Hematopoietic multipotent progenitor cell treated with erythropoietin and hydrocortisone succinate and interleukin-3 and kit ligand, for 6 days (in vitro differentiated cells): ENCODE data around the gene ZNF770.

Source experiments
- DNase-seq: peaks from one replicate; pipeline ENCODE4 v3.0.0-alpha.2; 2015

ZNF770 gene, protein sequence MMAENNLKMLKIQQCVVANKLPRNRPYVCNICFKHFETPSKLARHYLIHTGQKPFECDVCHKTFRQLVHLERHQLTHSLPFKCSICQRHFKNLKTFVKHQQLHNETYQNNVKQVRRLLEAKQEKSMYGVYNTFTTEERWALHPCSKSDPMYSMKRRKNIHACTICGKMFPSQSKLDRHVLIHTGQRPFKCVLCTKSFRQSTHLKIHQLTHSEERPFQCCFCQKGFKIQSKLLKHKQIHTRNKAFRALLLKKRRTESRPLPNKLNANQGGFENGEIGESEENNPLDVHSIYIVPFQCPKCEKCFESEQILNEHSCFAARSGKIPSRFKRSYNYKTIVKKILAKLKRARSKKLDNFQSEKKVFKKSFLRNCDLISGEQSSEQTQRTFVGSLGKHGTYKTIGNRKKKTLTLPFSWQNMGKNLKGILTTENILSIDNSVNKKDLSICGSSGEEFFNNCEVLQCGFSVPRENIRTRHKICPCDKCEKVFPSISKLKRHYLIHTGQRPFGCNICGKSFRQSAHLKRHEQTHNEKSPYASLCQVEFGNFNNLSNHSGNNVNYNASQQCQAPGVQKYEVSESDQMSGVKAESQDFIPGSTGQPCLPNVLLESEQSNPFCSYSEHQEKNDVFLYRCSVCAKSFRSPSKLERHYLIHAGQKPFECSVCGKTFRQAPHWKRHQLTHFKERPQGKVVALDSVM

DNA sequence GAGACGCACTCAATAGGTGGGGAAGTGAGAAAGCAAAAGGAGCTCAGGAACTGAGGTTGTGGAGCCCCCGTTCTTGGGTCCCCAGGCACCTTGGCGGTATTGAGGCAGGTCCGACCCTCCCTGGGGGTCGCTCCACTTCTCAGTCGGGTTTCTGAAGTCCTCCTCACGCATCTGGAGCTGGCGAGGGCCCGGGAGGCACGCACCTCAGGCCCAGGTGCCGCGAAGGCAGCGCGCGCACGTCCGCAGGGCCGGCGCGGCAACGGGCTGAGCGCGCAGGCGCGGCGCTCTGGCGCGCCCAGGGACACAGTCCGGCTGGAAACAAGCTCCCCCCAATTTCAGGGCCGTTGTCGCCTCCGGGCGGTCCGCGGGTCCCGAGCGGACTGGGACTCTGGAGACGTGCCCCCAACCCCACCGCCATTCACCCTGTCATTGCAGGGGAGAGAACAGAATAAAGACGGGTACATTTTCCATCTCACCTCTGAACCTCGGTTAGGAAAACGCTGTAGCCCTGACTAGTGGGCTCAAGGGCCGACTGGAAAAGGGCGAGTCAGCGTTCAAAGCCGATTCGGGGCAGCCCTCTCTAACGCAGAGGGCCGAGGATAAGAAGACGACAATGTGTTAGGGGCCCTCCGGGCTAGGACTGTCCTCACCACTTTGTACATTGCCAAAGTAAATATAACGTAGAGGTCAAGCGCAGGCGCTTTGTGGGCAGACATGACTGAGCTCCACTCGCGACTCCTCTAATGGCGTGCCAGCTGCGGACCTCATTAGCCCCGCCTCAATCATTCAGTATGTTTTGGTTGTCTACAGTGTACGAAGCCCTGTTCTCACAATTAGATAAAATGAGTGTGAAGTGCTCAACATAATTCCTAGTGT lies at the start of gene ZNF770:
ZNF770 (minus strand) TSS at position 261 of the 876 bp plus-strand sequence. CDS start 4,853 bp downstream, outside the sequence.
- DNase-seq, result peak; percentile 85

DNA sequence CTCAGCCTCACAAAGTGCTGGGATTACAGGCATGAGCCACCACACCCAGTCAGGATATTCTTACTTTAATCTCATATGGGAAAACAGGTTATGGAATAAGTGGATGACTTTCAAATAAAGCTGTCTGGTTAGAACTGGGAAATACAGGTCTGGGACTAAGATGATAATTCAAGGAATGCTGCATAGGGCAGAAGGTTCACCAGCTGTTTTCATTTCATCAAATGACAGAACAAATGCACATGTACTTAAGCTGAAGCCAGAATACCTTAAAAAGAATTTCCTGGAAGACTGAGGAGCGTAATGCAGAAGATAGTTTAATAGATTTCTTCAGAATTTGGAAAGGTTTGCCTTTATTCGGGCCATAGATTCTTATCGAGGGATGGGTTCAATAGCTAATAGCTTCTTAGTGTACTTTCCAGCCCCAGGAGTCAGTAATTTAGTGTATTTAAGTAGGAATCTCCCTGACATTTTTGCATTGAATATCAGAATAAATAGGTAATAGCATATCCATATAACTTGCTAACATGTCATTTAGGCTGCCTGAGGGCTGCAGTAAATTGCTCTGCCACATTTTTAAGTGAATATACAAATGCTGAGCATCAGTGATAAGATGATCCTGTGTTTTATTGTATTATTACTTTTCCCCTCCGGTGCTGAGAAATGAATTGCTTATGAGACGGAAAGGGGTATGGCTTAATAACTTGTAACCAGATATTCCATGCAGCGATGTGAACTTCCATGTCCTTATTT lies 40.3 kb upstream of the ZNF770 start:
- no peak for DNase-seq

DNA sequence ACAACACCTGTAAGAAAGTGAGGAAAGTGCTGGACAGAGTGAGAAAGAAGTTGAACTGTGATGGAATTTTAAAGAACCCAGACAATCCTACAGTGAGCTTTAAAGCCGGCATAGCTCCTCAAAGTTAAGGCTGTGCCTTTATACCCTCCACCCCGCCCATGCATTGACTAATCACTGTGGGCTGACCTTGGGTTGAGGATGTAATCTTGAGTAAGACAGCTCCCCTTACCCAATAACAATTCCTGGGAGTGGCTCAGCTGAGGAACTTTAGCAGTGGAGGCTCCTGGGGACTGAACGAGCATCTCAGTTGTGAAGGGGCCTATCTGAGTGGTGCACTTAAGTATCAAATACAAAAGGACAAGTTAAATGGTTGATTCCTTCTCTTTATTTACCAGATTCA lies 35.7 kb upstream of the ZNF770 start:
- no peak for DNase-seq

DNA sequence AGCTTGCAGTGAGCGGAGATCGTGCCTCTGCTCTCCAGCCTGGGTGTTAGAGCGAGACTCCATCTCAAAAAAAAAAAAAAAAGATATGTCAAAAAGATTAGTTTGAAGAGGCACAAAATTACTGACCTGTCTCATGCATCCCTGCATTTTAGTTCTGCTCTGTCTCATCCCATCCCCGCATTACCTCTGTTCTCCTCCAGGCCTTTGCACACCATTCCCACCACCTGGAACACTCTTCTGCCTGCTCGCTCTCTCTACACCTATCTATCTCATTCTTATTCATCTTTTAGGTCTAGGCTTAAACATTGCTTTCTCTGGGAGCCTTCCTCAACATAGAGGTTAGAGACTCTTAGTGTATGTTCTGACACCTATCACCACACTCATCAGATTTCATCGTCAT lies 32.9 kb upstream of the ZNF770 start:
- no peak for DNase-seq

DNA sequence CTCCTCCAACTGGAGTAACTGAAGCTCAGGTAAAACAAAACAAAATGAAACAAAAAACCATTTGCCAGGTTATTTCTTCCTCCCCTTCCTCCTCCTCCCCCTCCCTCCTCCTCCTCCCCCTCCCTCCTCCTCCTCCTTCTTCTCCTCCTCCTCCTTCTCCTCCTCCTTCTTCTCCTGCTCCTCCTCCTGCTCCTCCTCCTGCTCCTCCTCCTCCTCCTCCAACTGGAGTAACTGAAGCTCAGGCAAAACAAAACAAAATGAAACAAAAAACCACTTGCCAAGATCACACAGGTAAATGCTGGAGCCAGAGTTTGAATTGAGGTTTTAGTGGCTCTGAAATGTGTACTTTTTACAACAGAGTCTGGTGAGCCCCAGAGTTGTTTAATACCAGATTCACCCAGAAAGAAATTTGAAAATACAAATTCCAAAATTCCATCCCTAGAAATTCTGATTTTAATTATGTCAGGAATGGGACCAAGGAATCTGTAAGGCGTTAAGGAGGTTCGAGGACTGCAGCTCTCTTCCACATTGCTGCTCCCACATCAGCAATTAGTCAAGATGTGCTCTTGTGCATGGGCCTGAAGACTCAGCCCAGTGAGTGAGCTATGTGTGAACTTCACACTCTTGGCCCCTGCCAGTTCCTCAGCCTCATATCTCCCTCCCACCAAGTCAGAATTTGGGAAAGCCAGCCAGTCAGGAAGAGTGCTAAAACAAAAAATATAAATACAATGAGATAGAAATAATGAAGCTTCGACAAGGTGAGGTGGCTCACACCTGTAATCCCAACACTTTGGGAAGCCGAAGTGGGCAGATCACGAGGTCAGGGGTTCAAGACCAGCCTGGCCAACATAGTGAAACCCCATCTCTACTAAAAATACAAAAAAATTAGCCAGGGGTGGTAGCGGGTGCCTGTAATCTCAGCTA lies 31.6 kb upstream of the ZNF770 start:
- DNase-seq, result peak; percentile 13

DNA sequence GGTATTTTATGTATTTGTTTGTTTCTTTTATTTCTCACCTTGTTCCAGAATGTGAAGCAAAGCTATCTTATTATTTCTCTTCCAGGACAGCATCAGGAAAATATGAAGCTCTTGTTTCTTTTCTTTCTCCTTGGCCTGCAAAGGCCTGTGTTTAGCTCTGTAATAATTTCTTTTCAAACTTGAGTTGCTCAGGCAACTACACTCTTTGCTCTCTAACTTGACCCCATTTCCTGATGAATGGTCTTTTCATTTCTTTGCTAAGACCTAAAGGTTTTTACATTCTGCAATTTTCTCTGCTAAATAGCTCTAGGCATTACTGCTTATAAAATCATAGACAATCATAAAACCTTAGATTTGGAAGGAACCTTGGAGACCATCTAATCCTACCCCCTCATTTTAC lies 26.2 kb upstream of the ZNF770 start:
- DNase-seq, result no peak

DNA sequence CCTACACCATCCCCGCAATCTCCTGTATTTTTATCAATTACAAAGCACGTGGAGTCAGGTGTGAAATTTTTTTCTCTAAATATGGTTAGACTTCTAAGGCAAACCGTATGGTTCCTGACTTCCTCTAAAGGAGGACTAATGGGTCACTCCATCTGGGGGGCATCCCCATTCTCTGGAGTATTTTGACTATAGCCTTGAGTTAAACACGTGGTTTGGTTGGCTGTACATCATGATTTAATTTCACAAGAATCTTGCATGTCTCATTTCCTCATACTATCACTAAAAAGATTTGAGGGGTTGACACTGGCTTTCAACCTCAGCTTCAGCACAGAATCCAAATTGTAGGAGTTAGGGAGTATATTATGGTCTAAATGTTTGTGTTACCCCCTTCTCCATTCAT lies 25.3 kb upstream of the ZNF770 start:
- no peak for DNase-seq

DNA sequence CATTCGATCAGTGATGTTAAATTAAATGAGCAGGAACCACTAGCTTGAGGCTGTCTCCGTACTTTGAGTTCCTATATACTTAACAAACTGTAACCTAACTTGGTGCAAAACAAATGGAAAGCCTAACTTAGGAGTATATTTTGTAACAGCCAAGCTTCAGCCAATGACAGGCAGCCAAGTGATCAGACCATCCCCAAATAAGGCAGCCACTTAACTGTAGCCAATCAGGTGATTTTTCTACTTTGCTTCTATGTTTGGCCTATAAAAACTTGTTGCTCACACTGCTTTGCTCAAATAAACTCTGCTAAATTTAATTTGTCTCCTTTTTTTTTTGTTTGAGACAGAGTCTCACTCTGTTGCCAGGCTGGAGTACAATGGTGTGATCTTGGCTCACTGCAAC lies 19.3 kb upstream of the ZNF770 start:
- no peak for DNase-seq

DNA sequence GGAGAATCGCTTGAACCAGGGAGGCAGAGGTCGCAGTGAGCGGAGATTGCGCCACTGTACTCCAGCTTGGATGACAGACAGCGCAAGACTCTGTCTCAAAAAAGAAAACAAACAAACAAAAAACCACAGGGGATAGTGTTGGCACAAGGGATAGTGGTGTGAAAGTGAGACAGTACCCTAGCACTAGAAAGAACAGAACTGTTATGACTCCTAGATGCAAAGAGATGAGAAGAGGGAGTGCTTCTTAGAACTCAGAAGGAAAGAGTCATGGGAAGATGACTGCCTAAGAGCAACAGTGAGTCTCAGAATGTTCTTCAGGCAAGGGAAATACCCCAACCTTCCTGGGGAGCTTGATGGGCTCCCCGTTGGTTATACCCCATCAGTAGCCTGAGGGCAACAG lies 17.8 kb upstream of the ZNF770 start:
- no peak for DNase-seq

DNA sequence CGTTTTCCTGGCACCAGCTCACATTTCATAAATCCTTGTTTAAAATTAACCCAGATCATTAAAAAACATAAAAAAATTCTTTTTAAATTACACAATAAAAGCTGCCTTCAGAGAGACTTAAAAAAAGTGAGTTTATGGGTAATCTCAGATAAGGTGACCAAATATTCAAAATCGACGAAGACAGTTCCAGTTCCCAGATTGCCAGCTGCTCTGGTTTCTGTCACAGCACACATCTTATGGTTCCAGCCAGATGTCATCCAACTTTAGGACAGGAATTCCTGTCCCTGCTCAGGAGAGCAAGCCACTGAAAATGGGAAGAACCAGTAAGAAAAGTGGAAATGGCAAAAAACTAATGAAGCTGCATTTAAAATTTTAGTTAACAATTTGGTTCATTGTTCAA lies 15.8 kb upstream of the ZNF770 start:
- DNase-seq, result no peak

DNA sequence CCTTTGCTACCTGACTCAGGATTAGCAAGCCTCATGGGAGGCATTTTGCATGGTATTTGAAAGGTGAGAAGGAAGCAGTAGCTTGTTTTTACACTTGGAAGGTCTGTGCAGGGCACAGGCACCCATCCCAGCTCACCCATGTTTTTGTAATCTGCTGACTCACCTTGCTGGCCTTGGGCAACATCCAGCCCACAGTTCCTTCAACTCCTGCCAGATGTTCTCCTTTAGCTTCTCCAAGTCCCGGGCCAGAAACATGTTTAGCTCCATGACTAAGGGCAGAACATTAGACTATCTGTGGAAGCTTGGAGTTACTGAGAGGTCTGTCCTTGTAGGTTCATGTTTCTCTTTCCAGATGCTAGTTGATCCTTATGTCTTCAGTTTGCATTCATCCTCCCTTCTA lies 12.4 kb upstream of the ZNF770 start:
- peak; percentile 19 for DNase-seq

DNA sequence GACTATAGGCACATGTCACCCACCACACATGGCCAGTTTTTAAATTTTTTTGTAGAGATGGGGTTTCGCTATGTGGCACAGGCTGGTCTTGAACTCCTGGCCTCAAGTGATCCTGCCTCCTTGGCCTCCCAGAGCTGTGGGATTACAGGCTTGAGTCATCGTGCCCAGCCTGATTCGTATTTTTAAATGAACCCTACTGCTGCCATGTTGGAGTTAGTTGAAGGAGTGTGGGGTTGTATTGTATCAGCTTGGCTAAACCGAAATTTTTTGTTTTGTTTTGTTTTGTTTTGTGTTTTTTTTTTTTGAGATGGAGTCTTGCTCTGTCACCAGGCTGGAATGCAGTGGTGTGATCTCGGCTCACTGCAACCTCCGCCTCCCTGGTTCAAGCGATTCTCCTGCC lies 11.8 kb upstream of the ZNF770 start:
- DNase-seq, result no peak

DNA sequence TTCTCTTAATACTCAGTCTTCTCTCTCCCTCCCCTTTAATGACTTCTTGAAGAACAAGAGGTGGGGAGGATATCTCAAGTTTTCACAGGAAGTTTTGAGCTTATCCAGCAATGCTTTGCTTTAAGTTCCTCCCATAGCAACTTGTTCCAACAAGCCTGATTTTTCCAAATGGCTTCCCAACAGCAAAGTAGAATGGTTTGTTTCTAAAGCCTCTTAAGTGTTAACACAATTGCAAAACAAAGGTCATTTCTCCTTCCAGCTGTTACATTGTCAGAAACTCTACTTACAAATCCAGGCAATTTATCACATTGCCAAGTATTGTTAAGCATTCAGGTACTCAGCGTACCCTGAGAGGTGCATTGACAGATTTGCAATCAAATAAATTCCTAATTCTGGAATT lies 6.8 kb upstream of the ZNF770 start:
- no peak for DNase-seq

DNA sequence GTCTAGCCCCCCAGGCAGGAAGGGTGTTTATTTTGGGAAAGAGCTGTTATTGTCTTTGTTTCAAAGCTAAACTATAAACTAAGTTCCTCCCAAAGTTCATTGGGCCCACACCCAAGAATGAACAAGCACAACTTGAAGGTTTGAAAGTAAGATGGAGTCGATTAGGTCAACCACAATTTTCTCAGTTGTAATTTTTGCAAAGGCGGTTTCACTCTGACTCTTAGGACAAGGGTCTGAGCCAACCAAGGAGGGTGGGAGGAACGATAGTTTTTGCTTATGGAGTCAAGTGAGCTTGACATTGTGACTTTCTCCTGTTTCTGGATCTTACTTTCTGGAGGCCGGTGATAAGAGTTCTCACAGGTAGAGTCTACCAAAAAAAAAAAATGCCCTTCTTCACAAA lies 5.8 kb upstream of the ZNF770 start:
- no peak for DNase-seq

DNA sequence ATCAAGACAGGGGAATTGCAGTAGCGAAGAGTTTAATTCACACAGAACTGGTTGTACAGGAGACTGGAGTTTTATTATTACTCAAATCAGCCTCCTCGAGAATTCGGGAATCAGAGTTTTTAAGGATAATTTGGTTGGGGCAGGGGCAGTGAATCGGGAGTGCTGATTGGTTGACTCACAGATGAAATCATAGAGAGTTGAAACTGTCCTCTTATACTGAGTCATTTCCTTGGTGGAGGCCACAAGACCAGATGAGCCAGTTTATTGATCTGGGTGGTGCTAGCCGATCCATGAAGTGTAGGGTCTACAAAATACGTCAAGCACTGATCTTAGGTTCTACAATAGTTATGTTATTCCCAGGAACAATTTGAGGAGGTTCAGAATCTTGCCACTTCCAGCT lies 5.3 kb upstream of the ZNF770 start:
- DNase-seq, result no peak

DNA sequence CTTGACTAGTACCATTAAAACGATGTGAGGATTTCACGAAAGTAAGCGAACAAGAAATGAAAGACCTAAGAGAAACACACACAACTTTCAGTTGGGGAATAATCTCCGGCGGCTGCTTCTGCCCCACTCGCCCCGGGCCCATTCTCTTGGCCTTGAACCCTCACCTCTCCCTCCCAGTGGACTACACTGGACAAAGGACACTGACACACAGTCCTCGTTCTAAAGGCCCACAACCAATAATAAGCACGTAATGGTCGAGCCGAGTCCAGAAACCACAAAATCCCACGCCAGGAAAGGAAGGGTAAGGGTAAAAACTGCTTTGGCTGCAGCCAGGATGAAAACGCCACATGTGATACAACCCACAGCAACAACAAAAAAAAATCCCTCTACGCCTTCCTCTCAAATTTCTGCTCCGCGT lies 469 bp downstream of the ZNF770 start:
- DNase-seq, result peak; percentile 22

DNA sequence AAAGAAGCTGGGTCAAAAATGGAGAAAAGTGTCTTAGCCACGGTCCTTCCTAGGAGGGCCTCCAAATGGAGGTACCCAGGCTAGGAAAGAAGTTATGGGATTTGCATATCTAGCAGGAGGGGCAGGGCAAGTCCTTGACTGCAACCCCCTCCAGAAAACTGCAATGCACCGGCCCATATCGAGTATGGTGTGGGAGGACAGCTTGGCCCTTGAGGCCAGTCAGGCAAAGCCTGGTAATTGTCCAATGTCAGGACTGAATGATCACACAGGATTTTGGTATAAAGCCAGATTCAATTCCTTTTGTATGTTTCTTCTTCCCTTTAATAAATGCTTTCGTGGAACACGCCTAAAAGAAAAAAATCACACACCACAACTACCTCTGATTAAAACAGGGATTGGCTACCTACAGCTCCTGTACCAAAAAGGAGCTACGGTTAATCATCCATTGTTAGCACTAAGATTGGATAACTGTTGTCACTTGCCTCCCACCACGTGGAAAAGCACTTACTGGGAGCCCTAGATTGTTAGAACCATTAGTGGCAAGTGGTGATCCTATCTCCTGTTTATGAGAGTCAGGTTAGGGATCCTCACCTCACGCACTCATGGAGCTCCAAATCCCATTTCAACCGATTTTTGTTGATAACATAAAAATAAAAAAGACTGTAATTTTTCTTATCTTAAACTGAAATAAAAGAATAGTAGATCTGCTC lies 1.2 kb downstream of the ZNF770 start:
- peak; percentile 61 for DNase-seq

DNA sequence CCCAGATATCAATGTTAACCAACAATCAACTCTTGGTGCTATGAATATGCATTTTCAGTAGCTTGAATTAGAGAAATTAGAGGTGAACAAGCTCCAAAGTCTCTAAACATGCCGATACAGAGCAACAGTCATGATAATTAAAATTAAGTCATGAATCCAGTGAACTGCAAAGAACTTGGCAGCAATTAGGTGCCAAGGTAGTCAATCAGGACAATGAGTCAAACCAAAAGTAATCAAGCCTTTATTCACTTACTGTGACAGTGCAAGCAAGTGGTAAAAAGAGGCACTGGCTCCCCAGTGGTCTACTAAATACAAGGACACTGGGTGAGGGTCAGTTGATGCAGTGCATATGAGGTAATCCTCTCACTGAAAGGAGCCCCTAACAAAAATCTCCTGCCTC lies 1.8 kb downstream of the ZNF770 start:
- DNase-seq, result no peak

DNA sequence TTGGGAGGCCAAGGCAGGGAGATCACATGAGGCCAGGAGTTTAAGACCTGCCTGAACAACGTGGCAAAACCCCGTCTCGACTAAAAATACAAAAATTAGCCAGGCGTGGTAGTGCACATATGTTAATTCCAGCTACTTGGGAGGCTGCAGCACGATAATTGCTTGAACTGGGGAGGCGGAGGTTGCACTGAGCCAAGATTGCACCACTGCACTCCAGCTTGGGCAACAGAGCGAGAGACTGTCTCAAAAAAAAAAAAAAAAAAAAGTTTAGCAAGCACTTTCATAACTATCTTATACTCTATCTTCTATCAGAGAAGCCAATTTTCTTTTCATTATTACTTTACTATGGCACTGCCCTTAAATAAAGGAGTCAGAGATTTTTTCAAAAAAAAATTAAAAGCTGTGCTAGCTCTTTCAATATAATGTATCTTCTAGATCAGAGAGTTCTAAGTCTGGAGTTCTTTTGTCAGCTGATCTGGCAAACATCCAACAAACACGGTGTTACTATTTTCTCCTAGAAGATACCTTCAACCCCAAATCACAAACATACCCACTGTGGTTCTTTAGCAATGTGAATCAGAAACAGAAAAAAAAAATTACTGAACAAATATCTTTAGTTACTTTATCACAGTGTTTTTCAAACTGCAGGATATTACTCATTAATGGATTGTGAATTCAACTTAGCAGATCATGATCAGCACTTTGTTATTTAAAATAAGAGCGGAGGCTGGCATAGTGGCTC lies 3.0 kb downstream of the ZNF770 start:
- DNase-seq, result peak; percentile 64

DNA sequence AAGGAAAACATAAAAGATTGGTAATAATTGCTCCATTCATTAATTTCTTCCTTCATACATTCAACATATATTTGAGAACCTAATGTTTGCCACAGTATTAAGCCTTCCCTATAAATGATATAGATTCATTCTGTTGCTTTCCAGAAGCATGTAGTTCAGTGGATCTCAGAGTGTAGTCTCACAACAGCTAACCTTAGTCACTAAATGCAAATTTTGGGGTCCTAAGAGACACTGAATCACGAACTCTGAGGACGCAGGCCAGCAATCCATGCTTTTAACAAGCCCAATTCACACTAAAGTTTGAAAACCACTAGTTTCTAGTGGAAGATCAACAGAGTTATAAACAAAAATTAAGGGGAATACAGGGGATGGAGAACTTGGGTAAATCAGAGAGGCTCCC lies 11.3 kb downstream of the ZNF770 start:
- DNase-seq, result no peak
